Left colon (tissue), 2 donors: ENCODE measurements around the gene TTC36. TPM values are rescaled to one million over a fixed set of nuclear protein-coding genes. Genes with fewer than 3 reads are reported as not detected.
"Not testable (repeated sequence)": the region's sequence is repeated elsewhere in the genome, so short reads cannot be mapped to it uniquely, and the experiment has no call there.

Experiments
- ATAC-seq: fragments of 200-7000 bp; cut with Tn5 transposase; one replicate; pipeline ENCODE4 v1.9.1; 2020; ENCODE audit warnings: mild to moderate bottlenecking, moderate library complexity
- DNase-seq, 2 donors: peaks; one replicate each; pipeline ENCODE4 v3.0.0-alpha.2; 2020
- intact Hi-C, 2 donors: fragments of 100-400 bp; cut with DNase I in 1 of 2; cut with micrococcal nuclease in 1 of 2; formaldehyde crosslinking; loops; one replicate each; pipeline versions ENCODE4 v1.11.2 to v1.14.0; 2022; cut with DNase I, micrococcal nuclease
- total RNA-seq, 2 donors: library from RNA; stranded (reverse); fragmentation: NEBNext Ultra II Directional; extraction: Animal tissue kit (Norgen Biotek cat#: 25700); gene quantifications; one replicate each; pipeline ENCODE4 v1.2.1, GENCODE V29; 2021
- donor health status: DM: no; HTN: no; CAD: no.
- donor health status: DM: yes; HTN: yes; CAD: no.

TTC36 gene
- total RNA-seq, 2 donors from 2014 or later, result 0.58 to 0.98 TPM

DNA sequence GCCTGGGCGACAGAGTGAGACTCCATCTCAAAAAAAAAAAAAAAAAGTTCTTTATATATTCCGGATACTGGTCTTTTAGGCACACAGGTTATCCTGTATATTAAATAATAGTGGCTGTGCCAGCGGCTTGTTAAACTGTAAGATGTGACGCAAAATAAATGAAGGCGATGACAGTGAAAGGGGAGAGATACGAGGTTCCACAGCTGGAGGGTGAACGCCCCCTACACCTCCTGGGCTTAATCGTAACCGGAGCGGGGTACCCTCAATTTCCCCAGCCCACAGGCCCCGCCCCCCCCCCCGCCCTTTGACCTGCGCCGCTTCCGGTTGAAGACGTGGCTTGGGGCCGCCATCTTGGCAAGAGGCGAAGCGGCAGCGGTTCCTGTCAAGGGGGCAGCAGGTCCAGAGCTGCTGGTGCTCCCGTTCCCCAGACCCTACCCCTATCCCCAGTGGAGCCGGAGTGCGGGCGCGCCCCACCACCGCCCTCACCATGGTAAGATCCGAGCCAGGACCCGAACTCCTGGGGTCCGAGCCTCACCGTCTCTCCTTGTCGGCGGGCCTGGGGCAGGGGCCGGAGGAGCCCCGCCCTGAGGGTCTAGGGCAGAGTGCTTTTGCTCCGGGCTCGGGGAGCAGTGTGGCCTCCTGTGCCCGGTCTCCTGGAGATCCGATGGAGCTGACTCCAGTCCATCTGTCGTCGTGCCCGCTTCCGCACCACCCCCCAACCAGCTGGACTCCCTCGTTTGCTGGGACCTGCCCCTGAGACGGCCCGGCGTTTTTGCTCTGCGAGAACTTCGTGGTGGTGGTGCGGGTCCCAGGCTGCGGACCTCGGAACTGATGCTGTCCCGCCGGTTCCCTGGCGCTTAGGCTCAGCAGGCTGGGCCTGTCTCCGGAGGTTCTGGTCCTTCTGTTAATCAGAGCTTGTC, 45.0 kb downstream of the TTC36 start, which contains the start of gene ARCN1:
ARCN1 (plus strand) TSS at position 349 of the 920 bp plus-strand sequence; CDS start at position 488, 139 bp downstream.
- DNase-seq (peak; percentile 77 to 82), ATAC-seq (peak; percentile 89)
- intact Hi-C loops, result no loop called here

DNA sequence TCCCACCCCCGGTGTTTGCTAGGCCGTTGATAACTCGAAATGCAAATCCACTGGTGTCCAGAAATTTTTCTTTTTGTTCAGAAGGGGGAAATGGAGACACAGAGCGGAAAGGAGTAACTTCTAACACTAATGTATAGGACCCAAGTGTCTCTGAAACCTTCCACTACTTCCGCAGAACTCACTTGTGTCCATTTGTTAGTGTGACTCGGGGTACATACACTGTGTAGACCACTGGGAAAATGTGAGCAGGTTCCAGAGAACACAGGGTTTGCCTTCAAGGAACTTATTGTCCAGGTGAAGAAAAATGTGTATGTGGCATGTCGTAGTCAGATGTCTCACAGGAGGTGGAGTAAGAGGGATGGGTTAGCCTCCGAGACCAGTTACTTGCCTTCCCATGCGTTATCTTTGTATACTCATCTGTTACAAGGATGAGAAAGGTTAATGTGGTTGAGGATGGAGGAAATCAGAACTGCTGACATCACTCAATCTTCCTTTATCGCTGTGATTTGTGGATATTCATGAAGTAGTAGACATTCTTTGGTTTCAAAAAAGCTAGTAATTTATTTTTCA, 45.8 kb downstream of the TTC36 start:
- ATAC-seq (peak; percentile 59), DNase-seq (no peak)
- intact Hi-C loops, result no loop called here

GRCh38 chr11:118574636-118575035, 47.4 kb downstream of the TTC36 start:
- DNase-seq (no peak), ATAC-seq (no peak)
- intact Hi-C loops, result no loop called here

GRCh38 chr11:118577995-118578394, 50.7 kb downstream of the TTC36 start:
- ATAC-seq, DNase-seq, intact Hi-C loops: not testable (repeated sequence)

Other genes with a start within 250 kb of the TTC36 start
- 1 to 10 TPM; 3.4 to 6.7 TPM for gene CD3E, start 222.7 kb upstream of the TTC36 start, total RNA-seq
- gene CD3D, start 184.8 kb upstream of the TTC36 start, total RNA-seq, result 1 to 10 TPM; 4.3 to 8.0 TPM
- gene CD3G, start 183.1 kb upstream of the TTC36 start, total RNA-seq, result 1 to 10 TPM; 1.6 to 1.9 TPM
- 10 to 100 TPM; 40.3 to 45.6 TPM for gene UBE4A, start 167.9 kb upstream of the TTC36 start, total RNA-seq
- 100 to 1,000 TPM; 233 to 328 TPM for gene ATP5MG, start 125.9 kb upstream of the TTC36 start, total RNA-seq
- 10 to 100 TPM; 41.9 to 45.2 TPM for gene KMT2A, start 91.0 kb upstream of the TTC36 start, total RNA-seq
- 1 to 10 TPM; 6.2 to 9.3 TPM for gene TMEM25, start 3.7 kb downstream of the TTC36 start, total RNA-seq
- 1 to 10 TPM; 6.4 to 10.0 TPM for gene IFT46, start 38.5 kb downstream of the TTC36 start, total RNA-seq
- 100 to 1,000 TPM; 133 to 145 TPM for gene ARCN1, start 44.9 kb downstream of the TTC36 start, total RNA-seq
- 10 to 100 TPM; 70.3 to 74.1 TPM for gene PHLDB1, start 80.1 kb downstream of the TTC36 start, total RNA-seq
- gene TREH, start 152.2 kb downstream of the TTC36 start, total RNA-seq, result 1 to 10 TPM; 1.2 to 3.3 TPM